Peyer's patch (tissue), 4 donors: ENCODE measurements around the gene PRR14L. TPM values are rescaled to one million over a fixed set of nuclear protein-coding genes. Genes with fewer than 3 reads are reported as not detected.

ENCODE experiments used
- DNase-seq, 3 donors: peaks; one replicate each; pipeline ENCODE4 v3.0.0-alpha.2; 2017 to 2019
- H3K27ac ChIP-seq, 4 donors: fragments of 200-600 bp; sonication (generic); one replicate each; pipeline ENCODE4 v1.5.1; 2016 to 2019
- H3K27me3 ChIP-seq, 2 donors: fragments of 200-600 bp; sonication (generic); one replicate each; pipeline ENCODE4 v1.5.1; 2019
- H3K36me3 ChIP-seq, 3 donors: fragments of 200-600 bp; sonication (generic); one replicate each; pipeline ENCODE4 v1.5.1; 2016 to 2019
- H3K4me1 ChIP-seq, 4 donors: fragments of 200-600 bp; sonication (generic); one replicate each; pipeline ENCODE4 v1.5.1; 2016 to 2019
- H3K4me3 ChIP-seq, 4 donors: fragments of 200-600 bp; sonication (generic); 1 replicate in 3 of 4; 2 replicates in 1 of 4; pipeline ENCODE4 v1.5.1; 2016 to 2019; ENCODE audit warnings: mild to moderate bottlenecking in 1 of 4
- H3K9me3 ChIP-seq, 4 donors: fragments of 200-600 bp; sonication (generic); one replicate each; pipeline ENCODE4 v1.5.1; 2016 to 2019; ENCODE audit warnings: mild to moderate bottlenecking in 1 of 4
- POLR2A ChIP-seq, 2 donors: fragments of 450-650 bp; IDR thresholded peaks; one replicate each; pipeline ENCODE4 v1.5.1; 2017; ENCODE audit warnings: antibody characterized with exemption in 2 of 2, mild to moderate bottlenecking in 2 of 2, moderate library complexity in 2 of 2
- total RNA-seq, 4 donors: library from RNA; depleted of rRNA; stranded (reverse); fragments of >200 nt; gene quantifications; one replicate each; pipeline ENCODE4 v1.1.0, GENCODE V29; 2016
- TF ChIP-seq, protein P1 (sequence below), 6 experiments: fragments of 450-650 bp in 4 of 6; fragments of 200-600 bp in 2 of 6; sonication (generic) in 1 of 6; IDR thresholded peaks; one replicate each; pipeline ENCODE4 v1.5.1; 2017 to 2019; ENCODE audit warnings: antibody characterized with exemption in 6 of 6, mild to moderate bottlenecking in 3 of 6, moderate library complexity in 1 of 6

Gene PRR14L
- total RNA-seq, 4 donors from 2014 or later = 51.7 to 71.0 (median 58.9) TPM

GRCh38 chr22:31737932-31738331 is 12.0 kb downstream of the PRR14L start:
- Histone ChIP-seq H3K4me3 (no peak overlapping the region), H3K9me3 (no peaks in the 10 kb centered on the region), H3K4me1 (peaks cover 0 to 11% (median 0%) of the 10 kb centered on the region in 4 donors), H3K27ac (no peak overlapping the region), H3K36me3 (peaks cover 0 to 15% (median 0%) of the 10 kb centered on the region in 3 donors), H3K27me3 (no peaks in the 10 kb centered on the region)
- no peak for TF ChIP-seq POLR2A (IDR thresholded peaks at IDR 0.05)
- TF ChIP-seq, protein P1, sequence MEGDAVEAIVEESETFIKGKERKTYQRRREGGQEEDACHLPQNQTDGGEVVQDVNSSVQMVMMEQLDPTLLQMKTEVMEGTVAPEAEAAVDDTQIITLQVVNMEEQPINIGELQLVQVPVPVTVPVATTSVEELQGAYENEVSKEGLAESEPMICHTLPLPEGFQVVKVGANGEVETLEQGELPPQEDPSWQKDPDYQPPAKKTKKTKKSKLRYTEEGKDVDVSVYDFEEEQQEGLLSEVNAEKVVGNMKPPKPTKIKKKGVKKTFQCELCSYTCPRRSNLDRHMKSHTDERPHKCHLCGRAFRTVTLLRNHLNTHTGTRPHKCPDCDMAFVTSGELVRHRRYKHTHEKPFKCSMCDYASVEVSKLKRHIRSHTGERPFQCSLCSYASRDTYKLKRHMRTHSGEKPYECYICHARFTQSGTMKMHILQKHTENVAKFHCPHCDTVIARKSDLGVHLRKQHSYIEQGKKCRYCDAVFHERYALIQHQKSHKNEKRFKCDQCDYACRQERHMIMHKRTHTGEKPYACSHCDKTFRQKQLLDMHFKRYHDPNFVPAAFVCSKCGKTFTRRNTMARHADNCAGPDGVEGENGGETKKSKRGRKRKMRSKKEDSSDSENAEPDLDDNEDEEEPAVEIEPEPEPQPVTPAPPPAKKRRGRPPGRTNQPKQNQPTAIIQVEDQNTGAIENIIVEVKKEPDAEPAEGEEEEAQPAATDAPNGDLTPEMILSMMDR (IDR thresholded peaks at IDR 0.05) = no peak
- no peak for DNase-seq

- Histone ChIP-seq H3K4me1 (peaks cover 0 to 22% (median 0%) of the 10 kb centered on the region in 4 donors), H3K27ac (no peak overlapping the region), H3K9me3 (no peaks in the 10 kb centered on the region), H3K27me3 (no peaks in the 10 kb centered on the region), H3K4me3 (no peak overlapping the region), H3K36me3 (peaks cover 0 to 15% (median 0%) of the 10 kb centered on the region in 3 donors)
- TF ChIP-seq, protein P1 (IDR thresholded peaks at IDR 0.05) = no peak
- no peak for TF ChIP-seq POLR2A (IDR thresholded peaks at IDR 0.05)
- DNase-seq = no peak
These were observed 13.5 kb downstream of the PRR14L start for GRCh38 chr22:31736458-31736857.

DNA sequence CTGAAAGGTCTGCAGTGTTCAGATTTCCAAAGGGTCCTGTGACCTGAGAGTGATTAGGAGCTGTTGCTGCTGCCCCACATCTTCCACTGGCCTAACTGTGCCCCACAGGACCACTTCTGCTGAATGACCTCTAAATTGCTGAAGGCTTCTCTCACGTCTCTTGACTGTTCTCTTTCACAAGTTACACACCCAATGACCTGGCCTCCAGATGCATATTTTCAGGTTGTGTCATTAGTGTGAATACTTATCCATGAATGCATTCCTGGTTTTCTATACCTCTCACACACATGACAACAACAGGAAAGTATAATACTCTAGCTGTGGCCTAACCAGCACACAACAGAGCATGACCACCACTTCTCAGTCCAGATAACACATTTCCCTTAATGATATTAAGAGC is 15.4 kb downstream of the PRR14L start:
- no peaks in the 10 kb centered on the region for H3K9me3 ChIP-seq
- no peak for TF ChIP-seq POLR2A (IDR thresholded peaks at IDR 0.05)
- peak in 1 of 3 donors; percentile 45 for DNase-seq
- H3K27ac ChIP-seq = no peak overlapping the region
- no peaks in the 10 kb centered on the region for H3K27me3 ChIP-seq
- H3K36me3 ChIP-seq = peaks cover 0 to 8% (median 0%) of the 10 kb centered on the region in 3 donors
- H3K4me3 ChIP-seq = no peak overlapping the region
- H3K4me1 ChIP-seq = peaks cover 0 to 12% (median 0%) of the 10 kb centered on the region in 4 donors

GRCh38 chr22:31733580-31734079 is 16.3 kb downstream of the PRR14L start:
- DNase-seq = no peak
- Histone ChIP-seq H3K27ac (no peak overlapping the region), H3K4me3 (no peak overlapping the region), H3K27me3 (no peaks in the 10 kb centered on the region), H3K4me1 (peaks cover 0 to 12% (median 0%) of the 10 kb centered on the region in 4 donors), H3K9me3 (no peaks in the 10 kb centered on the region), H3K36me3 (peaks cover 0 to 6% (median 0%) of the 10 kb centered on the region in 3 donors)
- no peak for TF ChIP-seq POLR2A (IDR thresholded peaks at IDR 0.05)
- TF ChIP-seq, protein P1 (IDR thresholded peaks at IDR 0.05) = no peak

- TF ChIP-seq POLR2A (IDR thresholded peaks at IDR 0.05) = no peak
- TF ChIP-seq, protein P1 (IDR thresholded peaks at IDR 0.05) = peak in 3 of 6 experiments; percentile 1 to 8 (median 2)
- Histone ChIP-seq H3K27ac (peak overlapping the region in 2 of 4 donors; percentile 48 to 75), H3K9me3 (no peaks in the 10 kb centered on the region), H3K36me3 (peaks cover 0 to 6% (median 0%) of the 10 kb centered on the region in 3 donors), H3K4me1 (peaks cover 0 to 12% (median 0%) of the 10 kb centered on the region in 4 donors), H3K27me3 (no peaks in the 10 kb centered on the region), H3K4me3 (no peak overlapping the region)
- DNase-seq = peak in 1 of 3 donors; percentile 66
These were observed 17.7 kb downstream of the PRR14L start for GRCh38 chr22:31732089-31732829.

DNA sequence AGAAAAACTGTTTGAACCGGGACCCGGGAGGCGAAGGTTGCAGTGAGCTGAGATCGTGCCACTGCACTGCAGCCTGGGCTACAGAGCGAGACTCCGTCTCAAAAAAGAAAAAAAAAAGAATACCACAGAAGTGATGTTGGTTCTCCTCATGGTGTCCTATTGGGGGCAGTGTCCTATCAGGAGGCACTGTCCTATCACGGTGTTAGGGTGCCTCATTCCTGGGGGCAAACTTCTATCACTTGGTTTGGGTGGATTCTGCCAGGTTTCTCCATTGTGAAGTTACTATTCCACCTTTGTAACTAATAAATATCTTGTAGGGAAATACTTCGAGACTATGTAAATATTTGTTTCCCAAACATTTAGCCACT is 19.6 kb downstream of the PRR14L start:
- no peak overlapping the region for H3K27ac ChIP-seq
- TF ChIP-seq, protein P1 (IDR thresholded peaks at IDR 0.05) = no peak
- no peak for TF ChIP-seq POLR2A (IDR thresholded peaks at IDR 0.05)
- H3K4me1 ChIP-seq = peaks cover 0 to 12% (median 0%) of the 10 kb centered on the region in 4 donors
- H3K36me3 ChIP-seq = peaks cover 0 to 6% (median 0%) of the 10 kb centered on the region in 3 donors
- H3K4me3 ChIP-seq = no peak overlapping the region
- no peaks in the 10 kb centered on the region for H3K27me3 ChIP-seq
- no peaks in the 10 kb centered on the region for H3K9me3 ChIP-seq
- DNase-seq = peak in 1 of 3 donors; percentile 19
